GM12878 (cell line): ENCODE data around the gene LSP1. TPM values are rescaled to one million over a fixed set of nuclear protein-coding genes. Genes with fewer than 3 reads are reported as not detected.

Experiments
- ATAC-seq: fragments of 200-7000 bp; cut with Tn5 transposase; 3 replicates; pipeline ENCODE4 v1.9.1; 2020; ENCODE audit warnings: mild to moderate bottlenecking, moderate library complexity
- BruUV-seq: library from RNA; stranded (reverse); fragments of 400-500 nt; replicated peaks from 2 replicates; lab custom pipeline; 2021; lab: Mats Ljungman, UMichigan
- CTCF ChIA-PET: fragments of 300-600 bp; sonication (Branson Sonifier 250); formaldehyde crosslinking; extraction: SDS; loops from one replicate; lab custom pipeline; 2021; ENCODE audit warnings: inconsistent platforms; lab: Yijun Ruan, JAX
- POLR2A ChIA-PET: fragments of 350-600 bp; formaldehyde crosslinking; extraction: SDS; loops from one replicate; lab custom pipeline; 2021; ENCODE audit warnings: inconsistent platforms; lab: Charles Lee
- RAD21 ChIA-PET: fragments of 300-600 bp; sonication (Branson Sonifier 250); formaldehyde crosslinking; loops from one replicate; lab custom pipeline; 2023; ENCODE audit warnings: antibody characterized with exemption; ENCODE audit not compliant: unreplicated experiment; lab: Charles Lee
- SMC1A ChIA-PET: fragments of 300-600 bp; sonication (Branson Sonifier 250); formaldehyde crosslinking; loops from one replicate; lab custom pipeline; 2023; ENCODE audit not compliant: unreplicated experiment, uncharacterized antibody; lab: Charles Lee
- DNase-seq: peaks from one replicate; pipeline ENCODE4 v3.0.0-alpha.2; 2011; ENCODE audit warnings: low read depth, low spot score
- FAIRE-seq: peaks from 3 replicates; lab custom pipeline; 2011; peaks lifted over from hg19 to GRCh38; lab: Jason Lieb, UNC
- H2AFZ ChIP-seq: 2 replicates; pipeline ENCODE4 v1.6.0; 2011; ENCODE audit warnings: low read depth, low read length, control low read depth; ENCODE audit not compliant: control insufficient read depth
- H3K27ac ChIP-seq: 2 replicates; pipeline ENCODE4 v1.5.1; 2011; ENCODE audit warnings: control low read depth; ENCODE audit not compliant: control insufficient read depth, insufficient read depth
- H3K27me3 ChIP-seq, 2 experiments: replicated peaks in 1 of 2; 2 replicates each; pipeline versions ENCODE4 v1.6.0 to v1.6.1; 2011; ENCODE audit warnings: low read length in 1 of 2; ENCODE audit not compliant: control insufficient read depth in 2 of 2, insufficient read depth in 2 of 2
- H3K36me3 ChIP-seq, 2 experiments: 2 replicates each; pipeline ENCODE4 v1.5.1; 2011; ENCODE audit warnings: low read length in 1 of 2; ENCODE audit not compliant: control insufficient read depth in 2 of 2, insufficient read depth in 2 of 2
- H3K4me1 ChIP-seq: 2 replicates; pipeline ENCODE4 v1.6.1; 2011; ENCODE audit warnings: mild to moderate bottlenecking, low read length, moderate library complexity, mixed read lengths; ENCODE audit not compliant: control insufficient read depth, insufficient read depth
- H3K4me2 ChIP-seq: 2 replicates; pipeline ENCODE4 v1.6.0; 2011; ENCODE audit warnings: control low read depth; ENCODE audit not compliant: control insufficient read depth, insufficient read depth
- H3K4me3 ChIP-seq: fragments of 200-600 bp; sonication (generic); 2 replicates; pipeline ENCODE4 v1.5.1; 2016
- H3K79me2 ChIP-seq: 2 replicates; pipeline ENCODE4 v1.6.0; 2011; ENCODE audit warnings: low read length; ENCODE audit not compliant: control insufficient read depth, insufficient read depth
- H3K9ac ChIP-seq: 2 replicates; pipeline ENCODE4 v1.8.0; 2011; ENCODE audit warnings: low read length, control low read depth, mixed read lengths; ENCODE audit not compliant: control insufficient read depth, insufficient read depth
- H3K9me3 ChIP-seq: replicated peaks from 3 replicates; pipeline ENCODE4 v1.5.1; 2011; ENCODE audit warnings: mild to moderate bottlenecking, low read length; ENCODE audit not compliant: control insufficient read depth, insufficient read depth
- H4K20me1 ChIP-seq: 2 replicates; pipeline ENCODE4 v1.6.0; 2011; ENCODE audit not compliant: control insufficient read depth, insufficient read depth
- BCL3 ChIP-seq: IDR thresholded peaks from 2 replicates; pipeline ENCODE4 v1.6.1; 2011; ENCODE audit warnings: borderline replicate concordance, low read depth, mild to moderate bottlenecking, moderate library complexity, low read length; ENCODE audit not compliant: insufficient read depth, poor library complexity, severe bottlenecking
- CTCF ChIP-seq, 3 experiments: IDR thresholded peaks in 2 of 3; conservative IDR thresholded peaks in 1 of 3; 2 replicates each; pipeline ENCODE4 v1.5.1; 2011; ENCODE audit warnings: low read depth in 3 of 3, low read length in 3 of 3, mild to moderate bottlenecking in 3 of 3, control low read depth in 2 of 3, moderate library complexity in 2 of 3, inconsistent platforms in 1 of 3, mixed read lengths in 1 of 3; ENCODE audit not compliant: control insufficient read depth in 2 of 3, insufficient read depth in 1 of 3; ENCODE audit errors: extremely low read depth in 1 of 3
- HDAC2 ChIP-seq: fragments of 200-600 bp; sonication (generic); IDR thresholded peaks from 2 replicates; pipeline ENCODE4 v1.6.1; 2017
- STAT1 ChIP-seq: fragments of 450-650 bp; conservative IDR thresholded peaks from 2 replicates; pipeline ENCODE4 v1.6.1; 2014; ENCODE audit warnings: antibody characterized with exemption, mild to moderate bottlenecking
- WGBS: methylation state at CpG from one replicate; pipeline ENCODE4 v1.1.6; 2016; ENCODE audit warnings: low lambda C conversion rate; ENCODE audit not compliant: insufficient replicate concordance, insufficient coverage; ENCODE audit errors: missing lambda C conversion rate; 5-methylcytosine and 5-hydroxymethylcytosine counted together
- in situ Hi-C: fragments of 300-500 bp; cut with MboI; formaldehyde crosslinking; loops from 9 replicates; pipeline ENCODE4 v1.14.3; 2018; ENCODE audit warnings: mixed read lengths
- intact Hi-C: fragments of 100-400 bp; cut with micrococcal nuclease; formaldehyde crosslinking; loops from one replicate; pipeline ENCODE4 v1.14.2; 2022; ENCODE audit not compliant: unreplicated experiment
- polyA plus RNA-seq, 11 experiments: library from polyadenylated mRNA; depleted of rRNA in 4 of 11; unstranded in 6 of 11; stranded (reverse) in 5 of 11; fragments of >200 nt; fragmentation: Nextera tagmentation in 4 of 11; fragmentation: Illumina TruSeq in 1 of 11; extraction: Ambion mirVana in 4 of 11; extraction: Trizol in 1 of 11; gene quantifications; 1 replicate in 1 of 11; 2 replicates in 10 of 11; pipeline versions ENCODE4 v1.2.1 to v1.2.3, GENCODE V29; 2011 to 2016; ENCODE audit warnings: inconsistent platforms in 2 of 11, missing spikeins in 2 of 11, low read depth in 1 of 11
- total RNA-seq, 4 experiments: library from RNA; depleted of rRNA in 3 of 4; stranded (reverse); fragments of >200 nt in 3 of 4; fragmentation: Illumina TruSeq in 1 of 4; extraction: Trizol in 1 of 4; gene quantifications; 2 replicates each; pipeline versions ENCODE4 v1.2.1 to v1.2.3, GENCODE V29; 2013 to 2021

The LSP1 gene
- total and polyA plus RNA-seq, 10 of the 15 experiments (the other 5 are each of a cell fraction or from before 2014, with no cell fraction given), result 19.2 to 488 (median 369) TPM

GRCh38 chr11:1805525-1805924 lies 47.4 kb upstream of the LSP1 start (continued):
- TF ChIP-seq BCL3 (no peak), HDAC2 (no peak)

GRCh38 chr11:1807264-1807995 lies 45.5 kb upstream of the LSP1 start:
- SMC1A ChIA-PET, result interaction anchor here (0.6 kb wide), 2 partner anchors 164 to 322 kb away, joined by 3 read pairs; no protein-coding TSS in a partner anchor
- ATAC-seq, result no peak
- H4K20me1 ChIP-seq, result no peaks in the 10 kb centered on the region
- no peaks in the 10 kb centered on the region for H3K27me3 ChIP-seq
- no peak for FAIRE-seq
- peaks cover 2% of the 10 kb centered on the region; the same call in 1 of the 3 replicates for H3K9me3 ChIP-seq
- no peak overlapping the region for H3K27ac ChIP-seq
- CTCF ChIA-PET, result interaction anchor here (1.0 to 1.7 kb wide), 2 partner anchors 155 to 345 kb away, joined by 3 to 6 read pairs; no protein-coding TSS in a partner anchor
- no TSS peak for BruUV-seq
- H3K79me2 ChIP-seq, result no peaks in the 10 kb centered on the region
- H3K36me3 ChIP-seq, result no peaks in the 10 kb centered on the region
- intact Hi-C loops (no loop called here), in situ Hi-C loops (no loop called here)
- H3K9ac ChIP-seq, result no peak overlapping the region
- DNase-seq, result no peak
- no peak overlapping the region for H2AFZ ChIP-seq
- H3K4me3 ChIP-seq, result no peak overlapping the region
- TF ChIP-seq CTCF (IDR thresholded peaks at IDR 0.05 in 2 of 3, conservative IDR thresholded peaks at IDR 0.05 in 1 of 3; ENCODE audit: control insufficient read depth in 2 of 3, extremely low read depth in 1 of 3, insufficient read depth in 1 of 3, low read depth in 3 of 3, low read length in 3 of 3), result 0 out of 6 replicates have a peak, but pooled peaks of 1 of the 3 experiments have one; percentile 4
- TF ChIP-seq STAT1, result no peak
- H3K4me1 ChIP-seq, result no peaks in the 10 kb centered on the region
- POLR2A ChIA-PET, result no interaction called here
- H3K4me2 ChIP-seq, result no peak overlapping the region
- 22% methylated on average over 14 of the region's 14 CpGs for WGBS
- RAD21 ChIA-PET, result no interaction called here
